Measurements from ENCODE around the gene TNPO3. TPM values are rescaled to one million over a fixed set of nuclear protein-coding genes. Genes with fewer than 3 reads are reported as not detected.

The TNPO3 gene
- total RNA-seq, 4 donors from 2014 or later, result 34.2 to 38.6 (median 38.5) TPM

DNA sequence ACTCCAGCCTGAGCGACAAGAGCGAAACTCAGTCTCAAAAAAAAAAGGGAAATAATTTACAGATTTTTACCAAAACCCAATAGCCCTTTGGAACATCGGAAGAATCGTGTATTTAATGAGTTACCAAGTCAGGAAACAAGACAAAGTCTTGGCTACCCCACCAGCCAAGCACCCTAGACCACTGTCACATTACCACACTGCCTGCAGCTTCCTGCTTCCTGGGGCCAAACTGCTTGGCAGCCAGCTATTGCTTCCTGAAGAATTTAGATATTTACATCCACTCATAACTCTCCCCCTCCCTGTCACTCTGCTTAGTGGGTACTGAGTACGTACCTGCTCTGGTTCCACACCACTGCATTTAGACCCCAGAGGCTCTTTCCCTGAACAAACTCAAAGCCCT, 14.1 kb upstream of the TNPO3 start:
- TF ChIP-seq, protein P1, sequence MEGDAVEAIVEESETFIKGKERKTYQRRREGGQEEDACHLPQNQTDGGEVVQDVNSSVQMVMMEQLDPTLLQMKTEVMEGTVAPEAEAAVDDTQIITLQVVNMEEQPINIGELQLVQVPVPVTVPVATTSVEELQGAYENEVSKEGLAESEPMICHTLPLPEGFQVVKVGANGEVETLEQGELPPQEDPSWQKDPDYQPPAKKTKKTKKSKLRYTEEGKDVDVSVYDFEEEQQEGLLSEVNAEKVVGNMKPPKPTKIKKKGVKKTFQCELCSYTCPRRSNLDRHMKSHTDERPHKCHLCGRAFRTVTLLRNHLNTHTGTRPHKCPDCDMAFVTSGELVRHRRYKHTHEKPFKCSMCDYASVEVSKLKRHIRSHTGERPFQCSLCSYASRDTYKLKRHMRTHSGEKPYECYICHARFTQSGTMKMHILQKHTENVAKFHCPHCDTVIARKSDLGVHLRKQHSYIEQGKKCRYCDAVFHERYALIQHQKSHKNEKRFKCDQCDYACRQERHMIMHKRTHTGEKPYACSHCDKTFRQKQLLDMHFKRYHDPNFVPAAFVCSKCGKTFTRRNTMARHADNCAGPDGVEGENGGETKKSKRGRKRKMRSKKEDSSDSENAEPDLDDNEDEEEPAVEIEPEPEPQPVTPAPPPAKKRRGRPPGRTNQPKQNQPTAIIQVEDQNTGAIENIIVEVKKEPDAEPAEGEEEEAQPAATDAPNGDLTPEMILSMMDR (IDR thresholded peaks at IDR 0.05; ENCODE audit: low read depth), result no peak

GRCh38 chr7:129067943-129068548, 13.1 kb upstream of the TNPO3 start:
- TF ChIP-seq, protein P1 (IDR thresholded peaks at IDR 0.05; ENCODE audit: low read depth), result no peak

DNA sequence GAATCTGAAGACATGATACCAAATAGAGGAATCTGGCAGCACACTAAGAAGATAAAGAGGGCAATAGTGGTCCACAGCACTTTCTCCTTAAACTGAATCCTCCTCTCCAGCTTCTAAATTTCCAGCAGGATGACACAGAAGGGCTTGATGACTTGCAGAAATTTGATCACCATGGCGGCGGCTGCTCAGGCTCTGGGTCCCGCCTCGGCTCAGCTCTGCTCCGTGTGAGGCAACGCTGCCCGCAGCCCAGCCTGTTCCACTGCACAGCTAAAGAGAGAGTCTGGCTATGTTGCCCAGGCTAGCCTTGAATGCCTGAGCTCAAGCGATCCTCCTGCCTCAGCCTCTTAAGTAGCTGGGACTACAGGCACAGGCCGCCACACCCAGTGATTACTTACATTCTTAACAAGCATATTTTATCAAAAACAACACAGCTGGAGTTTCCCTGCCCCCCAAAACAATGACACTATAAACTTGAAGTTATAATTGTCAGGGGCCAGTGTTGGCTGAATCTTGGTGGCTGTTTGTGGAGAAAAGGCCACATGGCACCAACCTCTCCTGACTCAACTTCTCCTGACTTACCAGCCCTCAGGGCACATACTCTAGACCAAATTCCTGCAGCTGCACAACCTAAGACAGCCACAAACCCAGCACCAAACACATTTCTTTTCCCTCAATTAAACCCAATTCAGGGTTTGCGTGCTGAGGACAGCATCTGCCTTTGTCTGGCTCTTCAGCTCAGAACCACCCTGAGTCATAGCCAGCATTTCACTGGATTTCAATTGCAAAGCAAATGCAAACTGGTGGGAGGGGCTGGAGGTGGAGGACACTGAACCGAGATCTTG, 11.6 kb upstream of the TNPO3 start:
- TF ChIP-seq, protein P1 (IDR thresholded peaks at IDR 0.05; ENCODE audit: low read depth), result no peak

- TF ChIP-seq, protein P1 (IDR thresholded peaks at IDR 0.05; ENCODE audit: low read depth), result no peak
Observed at GRCh38 chr7:129055861-129056464, 1.1 kb upstream of the TNPO3 start.

GRCh38 chr7:129055294-129055816, 444 bp upstream of the TNPO3 start:
- TF ChIP-seq, protein P1 (IDR thresholded peaks at IDR 0.05; ENCODE audit: low read depth), result no peak

GRCh38 chr7:129053938-129054437, 923 bp downstream of the TNPO3 start:
- TF ChIP-seq, protein P1 (IDR thresholded peaks at IDR 0.05; ENCODE audit: low read depth), result no peak

GRCh38 chr7:129052441-129052840, 2.5 kb downstream of the TNPO3 start:
- TF ChIP-seq, protein P1 (IDR thresholded peaks at IDR 0.05; ENCODE audit: low read depth), result no peak

All from subcutaneous adipose tissue (tissue), 4 donors.